NCI-H187 (cell line): ENCODE measurements around the gene MKRN1.
"Not testable (repeated sequence)": the region's sequence is repeated elsewhere in the genome, so short reads cannot be mapped to it uniquely, and the experiment has no call there.

Source experiments
- DNase-seq, 2 experiments: peaks; one replicate each; lab custom pipeline; 2025; lab: John Stamatoyannopoulos, UW

MKRN1 gene

GRCh38 chr7:140479062-140479738, at the start of gene MKRN1:
Gene MKRN1 (minus strand): TSS chr7:140479505. CDS start chr7:140479344, 161 bp downstream.
- DNase-seq: peak; percentile 98 to 99

GRCh38 chr7:140526787-140527664, 47.7 kb upstream of the MKRN1 start:
- no peak for DNase-seq

GRCh38 chr7:140526214-140526613, 46.9 kb upstream of the MKRN1 start:
- no peak for DNase-seq

- peak in 1 of 2 experiments; percentile 30 for DNase-seq
Measured at GRCh38 chr7:140525743-140526142, 46.4 kb upstream of the MKRN1 start.

GRCh38 chr7:140521421-140521820, 42.1 kb upstream of the MKRN1 start:
- no peak for DNase-seq

- DNase-seq: no peak
Measured at GRCh38 chr7:140519007-140519399, 39.7 kb upstream of the MKRN1 start.

GRCh38 chr7:140518370-140519006, 39.2 kb upstream of the MKRN1 start:
- no peak for DNase-seq

- peak; percentile 80 to 81 for DNase-seq
Measured at GRCh38 chr7:140517546-140518369, 38.5 kb upstream of the MKRN1 start.

- peak; percentile 46 to 53 for DNase-seq
Measured at GRCh38 chr7:140512317-140513000, 33.2 kb upstream of the MKRN1 start.

GRCh38 chr7:140509789-140510188, 30.5 kb upstream of the MKRN1 start:
- no peak for DNase-seq

- DNase-seq: not testable (repeated sequence)
Measured at GRCh38 chr7:140507556-140507955, 28.3 kb upstream of the MKRN1 start.

GRCh38 chr7:140506788-140507464, 27.6 kb upstream of the MKRN1 start:
- DNase-seq: peak; percentile 90 to 97

- no peak for DNase-seq
Measured at GRCh38 chr7:140501966-140502365, 22.7 kb upstream of the MKRN1 start.

GRCh38 chr7:140497807-140498206, 18.5 kb upstream of the MKRN1 start:
- DNase-seq: not testable (repeated sequence)

- DNase-seq: no peak
Measured at GRCh38 chr7:140497241-140497769, 18.0 kb upstream of the MKRN1 start.

GRCh38 chr7:140495514-140496097, 16.3 kb upstream of the MKRN1 start:
- DNase-seq: no peak

GRCh38 chr7:140494867-140495266, 15.6 kb upstream of the MKRN1 start:
- no peak for DNase-seq

GRCh38 chr7:140489026-140489359, 9.7 kb upstream of the MKRN1 start:
- DNase-seq: no peak

GRCh38 chr7:140485500-140486265, 6.4 kb upstream of the MKRN1 start:
- DNase-seq: no peak
